Heart left ventricle (tissue), 16 donors: ENCODE data around the gene INHA. TPM values are rescaled to one million over a fixed set of nuclear protein-coding genes. Genes with fewer than 3 reads are reported as not detected.

Source experiments
- ATAC-seq, 4 donors: fragments of 200-7000 bp; cut with Tn5 transposase; one replicate each; pipeline ENCODE4 v1.9.1; 2020 to 2022; ENCODE audit warnings: moderate library complexity in 4 of 4, mild to moderate bottlenecking in 3 of 4, moderate number of reproducible peaks in 1 of 4
- DNase-seq, 5 donors: peaks; one replicate each; pipeline ENCODE4 v3.0.0-alpha.2; 2020
- H3K27ac ChIP-seq, 12 donors: fragments of 200-600 bp; sonication (generic) in 4 of 12; one replicate each; pipeline versions ENCODE4 v1.5.0 to v1.8.0; 2016 to 2022; ENCODE audit warnings: mild to moderate bottlenecking in 2 of 12
- H3K27me3 ChIP-seq, 9 donors: fragments of 200-600 bp; sonication (generic) in 2 of 9; one replicate each; pipeline versions ENCODE4 v1.5.1 to v1.8.0; 2016 to 2022; ENCODE audit warnings: mild to moderate bottlenecking in 3 of 9
- H3K36me3 ChIP-seq, 9 donors: fragments of 200-600 bp; sonication (generic) in 2 of 9; one replicate each; pipeline versions ENCODE4 v1.5.0 to v1.8.0; 2018 to 2022; ENCODE audit warnings: mild to moderate bottlenecking in 2 of 9
- H3K4me1 ChIP-seq, 12 donors: fragments of 200-600 bp; sonication (generic) in 4 of 12; one replicate each; pipeline versions ENCODE4 v1.5.0 to v1.8.0; 2016 to 2022; ENCODE audit warnings: mild to moderate bottlenecking in 3 of 12
- H3K4me3 ChIP-seq, 12 donors: fragments of 200-600 bp; sonication (generic) in 4 of 12; one replicate each; pipeline versions ENCODE4 v1.5.0 to v1.8.0; 2017 to 2022; ENCODE audit warnings: mild to moderate bottlenecking in 9 of 12, moderate library complexity in 4 of 12
- H3K9me3 ChIP-seq, 12 donors: fragments of 200-600 bp; sonication (generic) in 4 of 12; one replicate each; pipeline versions ENCODE4 v1.5.0 to v1.8.0; 2016 to 2022; ENCODE audit warnings: mild to moderate bottlenecking in 1 of 12
- CTCF ChIP-seq, 12 donors: fragments of 200-600 bp; sonication (generic) in 4 of 12; IDR thresholded peaks; one replicate each; pipeline versions ENCODE4 v1.5.0 to v1.8.0; 2018 to 2022; ENCODE audit warnings: antibody characterized with exemption in 12 of 12, mild to moderate bottlenecking in 5 of 12
- POLR2A ChIP-seq, 2 donors: fragments of 450-650 bp; IDR thresholded peaks; one replicate each; pipeline ENCODE4 v1.6.1; 2017; ENCODE audit warnings: antibody characterized with exemption in 2 of 2, mild to moderate bottlenecking in 2 of 2, moderate library complexity in 2 of 2
- WGBS, 4 donors: extraction: QIAGEN DNeasy Blood & Tissue Kit in 2 of 4; methylation state at CpG; one replicate each; pipeline versions ENCODE4 v1.1.5 to v1.1.7; 2013 to 2018; 5-methylcytosine and 5-hydroxymethylcytosine counted together
- intact Hi-C, 10 donors: fragments of 100-400 bp; cut with DNase I; formaldehyde crosslinking; loops; one replicate each; pipeline versions ENCODE4 v1.11.1 to v1.14.2; 2022
- polyA plus RNA-seq, 2 donors: library from polyadenylated mRNA; stranded (reverse); fragments of 200-250 nt; gene quantifications; one replicate each; pipeline ENCODE4 v1.2.3, GENCODE V29; 2013
- total RNA-seq, 9 donors: library from RNA; depleted of rRNA in 2 of 9; stranded (reverse); fragments of >200 nt in 2 of 9; fragmentation: NEBNext Ultra II Directional in 3 of 9; extraction: Animal tissue kit (Norgen Biotek cat#: 25700) in 3 of 9; gene quantifications; one replicate each; pipeline versions ENCODE4 v1.1.0 to v1.2.4, GENCODE V29; 2016 to 2023
- donor health status: ischemic (EF 13 %, LVEDD 7.1; RV severe dilation, severe dysfunction).
- donor health status: healthy with polysubstance abuse.
- donor health status: DM: no; HTN: yes; CAD: no.
- donor health status: DM: no; HTN: no; CAD: no.
- donor health status: ischemic (EF 25% LVEDD 6.9; RV normal size, moderate dysfunction).
- donor health status: ischemic (EF 25% LVEDD 5.7; RV mildly dilated, moderate dysfunction).
- donor health status: healthy.
- donor health status: DM: yes; HTN: yes; CAD: no.
- donor health status: ischemic (EF 35%, LVEDD 5.7; RV mildly dilated, moderate dysfunction).
- donor health status: nonischemic (EF 11% LVEDD 7.7; RV severe dilation, severe dysfunction).
- donor health status: DM: yes; HTN: yes; CAD: no.
- donor health status: PGD.
- donor health status: ischemic (EF 29% LVEDD 5.4; RV normal size, mild dysfunction).
- donor health status: nonischemic (EF 23%, LVEDD 6.1; RV moderate dilation, normal function).

INHA gene
- total and polyA plus RNA-seq, 11 donors, result 0.52 to 14.2 (median 1.9) TPM

GRCh38 chr2:219567131-219567530 lies 5.0 kb upstream of the INHA start:
- 91 to 97% (median 93%) methylated on average over 17 to 18 of the region's 18 CpGs for WGBS, 4 donors
- TF ChIP-seq POLR2A (IDR thresholded peaks at IDR 0.05) (no peak), CTCF (IDR thresholded peaks at IDR 0.05) (no peak)
- no peaks in the 10 kb centered on the region for H3K9me3 ChIP-seq
- no peak for ATAC-seq
- no peak overlapping the region for H3K27ac ChIP-seq
- no peak overlapping the region for H3K4me3 ChIP-seq
- intact Hi-C loops, result loop anchor here in 2 of 10 donors (5.0 to 10.0 kb wide), 2 partner anchors 68 to 70 kb away; no protein-coding TSS in a partner anchor
- no peak for DNase-seq
- H3K36me3 ChIP-seq, result peaks cover 0 to 66% (median 34%) of the 10 kb centered on the region in 9 donors
- H3K4me1 ChIP-seq, result peaks cover 0 to 28% (median 10%) of the 10 kb centered on the region in 12 donors
- H3K27me3 ChIP-seq, result peaks cover 0 to 23% (median 0%) of the 10 kb centered on the region in 9 donors

DNA sequence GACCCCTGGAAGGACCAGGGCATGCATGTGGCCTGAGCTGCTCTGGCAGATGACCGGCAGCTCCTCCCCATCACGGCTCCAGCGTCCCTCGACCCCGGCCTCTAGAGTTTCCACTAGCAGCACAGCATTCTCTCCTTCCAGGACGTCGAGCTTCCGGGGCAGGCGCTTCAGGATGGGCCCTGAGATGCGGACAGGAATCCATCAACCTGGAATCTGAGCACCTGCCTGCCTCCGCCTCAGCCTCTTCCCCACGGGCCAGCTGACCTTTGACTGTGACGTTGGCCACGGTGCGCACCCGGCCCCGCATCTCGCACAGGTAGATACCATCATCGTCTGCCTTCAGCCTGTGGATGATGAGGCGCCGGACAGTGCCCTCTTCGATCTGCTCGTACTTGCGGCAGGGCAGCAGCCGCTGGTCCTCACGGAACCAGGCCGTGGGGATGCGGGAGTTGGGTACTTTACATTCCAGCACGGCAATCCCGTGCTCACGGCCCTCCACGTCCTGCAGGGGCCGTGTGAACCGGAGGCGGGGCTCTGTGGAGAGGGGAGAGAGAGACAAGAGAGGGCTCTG lies 4.2 kb upstream of the INHA start:
- intact Hi-C loops, result loop anchor here in 2 of 10 donors (5.0 to 10.0 kb wide), 2 partner anchors 67 to 69 kb away; no protein-coding TSS in a partner anchor
- DNase-seq (no peak), ATAC-seq (no peak)
- Histone ChIP-seq H3K9me3 (no peaks in the 10 kb centered on the region), H3K4me1 (peaks cover 0 to 31% (median 10%) of the 10 kb centered on the region in 12 donors), H3K27ac (peak overlapping the region in 1 of 12 donors; percentile 5), H3K36me3 (peaks cover 0 to 58% (median 27%) of the 10 kb centered on the region in 9 donors), H3K4me3 (no peak overlapping the region), H3K27me3 (peaks cover 0 to 30% (median 0%) of the 10 kb centered on the region in 9 donors)
- WGBS, 4 donors, result 82 to 86% (median 85%) methylated on average over 35 of the region's 35 CpGs
- TF ChIP-seq POLR2A (IDR thresholded peaks at IDR 0.05) (no peak), CTCF (IDR thresholded peaks at IDR 0.05) (no peak)

GRCh38 chr2:219569041-219569440 lies 3.1 kb upstream of the INHA start:
- no peak overlapping the region for H3K27ac ChIP-seq
- DNase-seq (no peak), ATAC-seq (no peak)
- H3K4me3 ChIP-seq, result no peak overlapping the region
- H3K36me3 ChIP-seq, result peaks cover 0 to 47% (median 15%) of the 10 kb centered on the region in 9 donors
- no peaks in the 10 kb centered on the region for H3K9me3 ChIP-seq
- H3K4me1 ChIP-seq, result peaks cover 0 to 31% (median 10%) of the 10 kb centered on the region in 12 donors
- WGBS, 4 donors, result 87 to 92% (median 90%) methylated on average over 6 of the region's 6 CpGs
- intact Hi-C loops, result loop anchor here in 2 of 10 donors (5.0 to 10.0 kb wide), 2 partner anchors 66 to 68 kb away; no protein-coding TSS in a partner anchor
- peaks cover 0 to 30% (median 0%) of the 10 kb centered on the region in 9 donors for H3K27me3 ChIP-seq
- TF ChIP-seq CTCF (IDR thresholded peaks at IDR 0.05) (no peak), POLR2A (IDR thresholded peaks at IDR 0.05) (no peak)

DNA sequence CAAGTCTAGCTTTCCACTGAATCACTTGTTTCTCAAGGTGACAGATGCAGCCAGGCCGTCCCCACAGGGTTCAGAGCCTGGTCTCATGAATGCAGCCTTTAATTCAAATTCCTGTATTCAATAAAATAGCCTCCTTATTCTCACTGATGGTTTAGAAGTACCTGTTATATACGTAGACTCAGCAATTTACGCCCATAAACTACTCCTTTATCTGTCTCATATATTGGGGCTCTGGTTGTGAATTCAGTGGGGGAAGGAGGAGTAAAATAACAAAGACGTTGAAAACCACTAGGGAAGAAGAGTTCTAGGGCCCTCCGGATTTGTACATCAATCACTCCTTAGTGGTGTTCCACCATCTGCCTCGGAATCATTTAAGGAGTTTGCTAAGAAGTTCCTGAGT lies 2.5 kb upstream of the INHA start:
- H3K27ac ChIP-seq, result peak overlapping the region in 8 of 12 donors; percentile 83 to 96 (median 90)
- H3K36me3 ChIP-seq, result peaks cover 0 to 41% (median 15%) of the 10 kb centered on the region in 9 donors
- intact Hi-C loops, result loop anchor here in 5 of 10 donors (2.0 to 10.0 kb wide), 5 partner anchors 27 to 68 kb away; partner anchors contain the start of genes SLC4A3 (in 1 of the 5) and STK11IP (in 1 of the 5)
- WGBS, 4 donors, result 74 to 79% (median 76%) methylated on average over 6 of the region's 6 CpGs
- no peak for ATAC-seq
- peak overlapping the region in 9 of 12 donors; percentile 50 to 92 (median 69) for H3K4me3 ChIP-seq
- peaks cover 0 to 30% (median 0%) of the 10 kb centered on the region in 9 donors for H3K27me3 ChIP-seq
- no peak for TF ChIP-seq POLR2A (IDR thresholded peaks at IDR 0.05)
- H3K4me1 ChIP-seq, result peaks cover 0 to 33% (median 10%) of the 10 kb centered on the region in 12 donors
- no peaks in the 10 kb centered on the region for H3K9me3 ChIP-seq
- no peak for DNase-seq
